NCI-H748 (cell line): Measurements from ENCODE around the gene RAX2.
"Not testable (repeated sequence)": the region's sequence is repeated elsewhere in the genome, so short reads cannot be mapped to it uniquely, and the experiment has no call there.

Source experiments
- DNase-seq: peaks from one replicate; lab custom pipeline; 2025; ENCODE audit not compliant: unreplicated experiment; lab: John Stamatoyannopoulos, UW

RAX2 gene

GRCh38 chr19:3778104-3778867 is 6.3 kb upstream of the RAX2 start:
- no peak for DNase-seq

- DNase-seq = no peak
Measured at GRCh38 chr19:3776479-3777040, 4.5 kb upstream of the RAX2 start.

GRCh38 chr19:3775831-3776230 is 3.8 kb upstream of the RAX2 start:
- no peak for DNase-seq

GRCh38 chr19:3775374-3775711 is 3.3 kb upstream of the RAX2 start:
- no peak for DNase-seq

GRCh38 chr19:3774621-3775373 is 2.8 kb upstream of the RAX2 start:
- no peak for DNase-seq

- DNase-seq = no peak
Measured at GRCh38 chr19:3773814-3774515, 1.9 kb upstream of the RAX2 start.

GRCh38 chr19:3771000-3771905 is 775 bp downstream of the RAX2 start:
- no peak for DNase-seq

GRCh38 chr19:3770136-3770999 is 1.7 kb downstream of the RAX2 start:
- DNase-seq = no peak

- DNase-seq = no peak
Measured at GRCh38 chr19:3769494-3769893, 2.5 kb downstream of the RAX2 start.

GRCh38 chr19:3768748-3769099 is 3.3 kb downstream of the RAX2 start:
- DNase-seq = no peak

- DNase-seq = no peak
Measured at GRCh38 chr19:3768015-3768747, 3.8 kb downstream of the RAX2 start.

GRCh38 chr19:3767050-3767449 is 5.0 kb downstream of the RAX2 start:
- DNase-seq = no peak

- DNase-seq = no peak
Measured at GRCh38 chr19:3766520-3766919, 5.5 kb downstream of the RAX2 start.

- not testable (repeated sequence) for DNase-seq
Measured at GRCh38 chr19:3765757-3766156, 6.3 kb downstream of the RAX2 start.

- no peak for DNase-seq
Measured at GRCh38 chr19:3765121-3765520, 6.9 kb downstream of the RAX2 start.

GRCh38 chr19:3762501-3763459 is 9.2 kb downstream of the RAX2 start, which contains the start of gene MRPL54:
Gene MRPL54 (plus strand): TSS chr19:3762682. CDS start chr19:3762701, 19 bp downstream.
- peak; percentile 96 for DNase-seq

GRCh38 chr19:3762130-3762473 is 9.9 kb downstream of the RAX2 start:
- DNase-seq = no peak
